MM.1S (cell line): ENCODE results near the gene FRMD4B.

Experiments
- DNase-seq: peaks from one replicate; pipeline ENCODE4 v3.0.0-alpha.2; 2015
- H2AFZ ChIP-seq: fragments of 300-600 bp; sonication (generic); 2 replicates; pipeline ENCODE4 v1.6.0; 2016; ENCODE audit warnings: antibody characterized with exemption, low read length
- H3F3A ChIP-seq: fragments of 300-600 bp; sonication (generic); 2 replicates; pipeline ENCODE4 v1.6.1; 2016; ENCODE audit warnings: mild to moderate bottlenecking, antibody characterized with exemption, low read length, moderate library complexity, mixed read lengths; ENCODE audit not compliant: insufficient read depth
- H3K27ac ChIP-seq: fragments of 300-600 bp; sonication (generic); 2 replicates; pipeline ENCODE4 v1.5.1; 2016; ENCODE audit warnings: mild to moderate bottlenecking, low read length
- H3K27me3 ChIP-seq: fragments of 300-600 bp; sonication (generic); replicated peaks from 2 replicates; pipeline ENCODE4 v1.6.0; 2016; ENCODE audit warnings: low read length; ENCODE audit not compliant: insufficient read depth
- H3K36me3 ChIP-seq: fragments of 300-600 bp; sonication (generic); replicated peaks from 2 replicates; pipeline ENCODE4 v1.6.1; 2016; ENCODE audit warnings: mild to moderate bottlenecking, low read length, mixed read lengths; ENCODE audit not compliant: insufficient read depth
- H3K4me1 ChIP-seq: fragments of 300-600 bp; sonication (generic); 2 replicates; pipeline ENCODE4 v1.6.1; 2016; ENCODE audit warnings: low read length, mixed read lengths
- H3K4me2 ChIP-seq: fragments of 300-600 bp; sonication (generic); 2 replicates; pipeline ENCODE4 v1.6.0; 2016; ENCODE audit warnings: low read depth, low read length
- H3K4me3 ChIP-seq: fragments of 300-600 bp; sonication (generic); 2 replicates; pipeline ENCODE4 v1.5.1; 2016; ENCODE audit warnings: low read length, mixed read lengths
- H3K79me2 ChIP-seq: fragments of 300-600 bp; sonication (generic); 2 replicates; pipeline ENCODE4 v1.6.1; 2016; ENCODE audit warnings: mixed run types, low read length, mixed read lengths
- H3K9ac ChIP-seq: fragments of 300-600 bp; sonication (generic); 2 replicates; pipeline ENCODE4 v1.6.1; 2016; ENCODE audit warnings: low read length, mixed read lengths
- H3K9me2 ChIP-seq: fragments of 300-600 bp; sonication (generic); replicated peaks from 2 replicates; pipeline ENCODE4 v1.6.1; 2016; ENCODE audit warnings: mild to moderate bottlenecking, low read length, mixed read lengths; ENCODE audit not compliant: insufficient read depth
- H3K9me3 ChIP-seq: fragments of 300-600 bp; sonication (generic); replicated peaks from 2 replicates; pipeline ENCODE4 v1.6.1; 2016; ENCODE audit warnings: mild to moderate bottlenecking, low read length, mixed read lengths; ENCODE audit not compliant: insufficient read depth
- H4K20me1 ChIP-seq: fragments of 300-600 bp; sonication (generic); 2 replicates; pipeline ENCODE4 v1.6.1; 2016; ENCODE audit warnings: mild to moderate bottlenecking, low read length, moderate library complexity, mixed read lengths; ENCODE audit not compliant: insufficient read depth
- CTCF ChIP-seq: fragments of 300-600 bp; sonication (generic); IDR thresholded peaks from 2 replicates; pipeline ENCODE4 v1.5.1; 2016; ENCODE audit warnings: antibody characterized with exemption, low read length, mixed read lengths
- EZH2 ChIP-seq: fragments of 300-600 bp; sonication (generic); optimal IDR thresholded peaks from 2 replicates; pipeline ENCODE3; 2017; ENCODE audit warnings: low read depth, mild to moderate bottlenecking, antibody characterized with exemption, low read length, mixed read lengths
- EZH2phosphoT487 ChIP-seq: fragments of 300-600 bp; sonication (generic); IDR thresholded peaks from 2 replicates; pipeline ENCODE4 v1.6.1; 2018; ENCODE audit warnings: antibody characterized with exemption, low read length

Gene FRMD4B

DNA sequence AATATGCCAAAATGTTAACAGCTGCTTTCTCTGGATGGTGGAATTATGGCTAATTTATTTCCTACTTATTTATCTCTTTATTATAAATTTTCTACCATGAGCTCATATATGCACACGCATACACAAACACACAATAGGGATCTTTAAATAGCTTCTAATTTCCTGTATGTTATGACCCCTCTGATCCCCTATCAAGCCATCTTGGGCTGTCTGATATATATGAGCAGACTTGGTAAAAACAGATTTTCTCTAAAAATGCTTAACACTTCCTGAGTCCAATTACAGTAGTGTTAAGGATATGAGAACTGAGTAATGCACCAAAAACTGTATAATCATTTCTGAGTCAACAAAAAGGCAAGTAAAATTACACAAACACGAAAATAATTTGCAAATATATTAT is 211.4 kb downstream of the FRMD4B start:
- H3K27me3 ChIP-seq, result no peaks in the 10 kb centered on the region
- peaks cover 17% of the 10 kb centered on the region for H3K4me1 ChIP-seq
- H3F3A ChIP-seq, result peaks cover 14% of the 10 kb centered on the region
- H4K20me1 ChIP-seq, result no peaks in the 10 kb centered on the region
- H3K4me3 ChIP-seq, result no peak overlapping the region
- TF ChIP-seq EZH2phosphoT487 (no peak), EZH2 (no peak), CTCF (no peak)
- H2AFZ ChIP-seq, result no peak overlapping the region
- DNase-seq, result no peak
- no peak overlapping the region for H3K4me2 ChIP-seq
- H3K27ac ChIP-seq, result no peak overlapping the region
- H3K36me3 ChIP-seq, result no peaks in the 10 kb centered on the region
- no peaks in the 10 kb centered on the region for H3K9me3 ChIP-seq
- no peaks in the 10 kb centered on the region for H3K79me2 ChIP-seq
- H3K9ac ChIP-seq, result no peak overlapping the region
- no peaks in the 10 kb centered on the region for H3K9me2 ChIP-seq

DNA sequence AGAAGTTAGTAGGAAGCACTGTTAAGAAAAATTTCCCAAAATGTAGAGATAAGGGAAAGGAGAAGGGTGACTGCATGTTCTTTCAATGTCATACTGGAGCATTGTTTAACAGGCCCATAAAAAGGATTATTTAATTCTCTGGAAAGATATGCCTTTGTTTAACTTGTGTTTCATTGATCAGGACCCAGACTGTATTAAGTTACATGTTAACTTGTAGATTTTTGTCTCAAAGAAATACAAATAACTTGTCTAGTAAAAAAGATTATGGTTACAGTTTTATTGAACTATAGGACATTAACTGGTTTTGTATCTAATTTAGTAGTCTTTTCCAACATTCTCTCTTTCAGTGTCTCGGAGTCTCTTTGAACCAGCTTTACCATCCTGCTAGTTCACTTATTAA is 213.8 kb downstream of the FRMD4B start:
- no peaks in the 10 kb centered on the region for H3F3A ChIP-seq
- H3K27ac ChIP-seq, result no peak overlapping the region
- H3K9ac ChIP-seq, result no peak overlapping the region
- no peak overlapping the region for H3K4me3 ChIP-seq
- no peaks in the 10 kb centered on the region for H3K36me3 ChIP-seq
- H3K9me3 ChIP-seq, result no peaks in the 10 kb centered on the region
- no peak for DNase-seq
- no peaks in the 10 kb centered on the region for H3K4me1 ChIP-seq
- no peaks in the 10 kb centered on the region for H3K79me2 ChIP-seq
- H3K4me2 ChIP-seq, result no peak overlapping the region
- no peaks in the 10 kb centered on the region for H4K20me1 ChIP-seq
- no peaks in the 10 kb centered on the region for H3K27me3 ChIP-seq
- no peaks in the 10 kb centered on the region for H3K9me2 ChIP-seq
- TF ChIP-seq EZH2 (no peak), EZH2phosphoT487 (no peak), CTCF (no peak)
- no peak overlapping the region for H2AFZ ChIP-seq

DNA sequence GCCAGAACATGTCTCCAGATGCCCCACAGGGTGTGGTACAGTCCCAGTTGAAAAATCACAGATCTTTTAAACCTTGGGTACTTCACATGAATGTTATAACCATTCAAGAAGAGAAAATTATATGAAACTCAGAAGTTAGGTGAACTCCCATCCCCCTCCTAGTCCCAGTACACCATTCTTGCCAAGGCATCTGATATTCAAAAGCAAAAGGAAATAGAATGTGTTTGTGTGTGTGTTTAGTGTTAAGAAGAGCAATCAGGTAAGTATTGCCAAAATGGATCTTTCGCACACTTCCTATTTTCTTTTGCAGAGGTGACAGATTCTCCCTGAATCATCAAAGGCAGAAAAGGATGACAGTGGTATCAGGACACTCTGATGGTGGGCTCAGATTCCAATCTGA is 219.4 kb downstream of the FRMD4B start:
- H3K27me3 ChIP-seq, result no peaks in the 10 kb centered on the region

More for the DNA sequence above, 219.4 kb downstream of the FRMD4B start:
- no peak for TF ChIP-seq CTCF
- no peak for TF ChIP-seq EZH2
- no peak for TF ChIP-seq EZH2phosphoT487
- H3K9me2 ChIP-seq, result no peaks in the 10 kb centered on the region
- no peak overlapping the region for H3K9ac ChIP-seq
- no peak overlapping the region for H3K27ac ChIP-seq
- no peaks in the 10 kb centered on the region for H3K79me2 ChIP-seq
- H3K4me2 ChIP-seq, result no peak overlapping the region
- no peaks in the 10 kb centered on the region for H3K36me3 ChIP-seq
- DNase-seq, result no peak
- no peak overlapping the region for H2AFZ ChIP-seq
- H4K20me1 ChIP-seq, result no peaks in the 10 kb centered on the region
- no peaks in the 10 kb centered on the region for H3K4me1 ChIP-seq
- H3K4me3 ChIP-seq, result no peak overlapping the region
- H3F3A ChIP-seq, result no peaks in the 10 kb centered on the region
- no peaks in the 10 kb centered on the region for H3K9me3 ChIP-seq
